HG03064 (cell line): ENCODE data around the gene ZFP2.

ENCODE experiments used
- ATAC-seq: cut with Tn5 transposase; IDR thresholded peaks from one replicate; pipeline ENCODE4 v1.9.1; 2021; ENCODE audit warnings: low read depth; ENCODE audit not compliant: unreplicated experiment

ZFP2 gene

GRCh38 chr5:178965465-178966055, 69.8 kb downstream of the ZFP2 start:
- no peak for ATAC-seq

DNA sequence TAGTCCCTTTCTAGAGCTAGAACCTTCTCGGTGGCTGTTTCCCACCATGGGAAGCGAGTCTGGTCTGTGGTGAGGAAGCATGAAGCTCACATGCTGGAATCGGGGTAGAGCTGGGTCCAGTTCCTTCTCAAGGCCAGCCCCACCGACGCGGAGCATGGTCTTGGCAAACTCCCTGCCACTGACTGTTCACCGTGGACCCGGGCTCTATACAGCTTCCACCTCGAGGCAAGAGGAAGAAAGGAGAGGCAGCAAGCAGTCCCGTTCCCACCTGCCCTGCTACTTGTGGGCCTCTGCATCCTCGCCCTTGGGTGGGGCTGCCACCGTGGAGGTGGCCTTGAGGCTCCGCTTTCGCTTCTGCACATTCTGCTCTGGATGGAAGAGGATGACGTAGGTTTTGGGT, 85.7 kb downstream of the ZFP2 start:
- ATAC-seq, result no peak
